HepG2 (cell line): ENCODE data around the gene MST1R. TPM values are rescaled to one million over a fixed set of nuclear protein-coding genes. Genes with fewer than 3 reads are reported as not detected.

Source experiments
- BCL3 ChIP-seq: sonication (generic); formaldehyde crosslinking; IDR thresholded peaks from 2 replicates; pipeline ENCODE4 v1.5.1; 2020; ENCODE audit warnings: mild to moderate bottlenecking, missing genetic modification reagents, moderate library complexity
- ETV5 ChIP-seq: IDR thresholded peaks from 2 replicates; pipeline ENCODE4 v1.6.1; 2018; ENCODE audit warnings: missing biosample characterization, missing genetic modification reagents, inconsistent platforms, borderline replicate concordance
- HNRNPH1 ChIP-seq: fragments of 200-400 bp; formaldehyde crosslinking; optimal IDR thresholded peaks from 2 replicates; pipeline ENCODE3; 2017; ENCODE audit warnings: mild to moderate bottlenecking, low read depth, low read length
- HNRNPLL ChIP-seq: fragments of 200-400 bp; formaldehyde crosslinking; IDR thresholded peaks from 2 replicates; pipeline ENCODE4 v1.6.1; 2017; ENCODE audit warnings: mild to moderate bottlenecking, low read depth, low read length; ENCODE audit not compliant: poor library complexity, severe bottlenecking
- PREB ChIP-seq: sonication (generic); formaldehyde crosslinking; IDR thresholded peaks from 2 replicates; pipeline ENCODE4 v1.4.0; 2020; ENCODE audit warnings: missing genetic modification reagents
- RBAK ChIP-seq: sonication (generic); formaldehyde crosslinking; IDR thresholded peaks from 2 replicates; pipeline ENCODE4 v1.5.1; 2020; ENCODE audit warnings: mild to moderate bottlenecking, missing genetic modification reagents
- SIX1 ChIP-seq: sonication (generic); formaldehyde crosslinking; IDR thresholded peaks from 2 replicates; pipeline ENCODE4 v1.4.0; 2020; ENCODE audit warnings: missing genetic modification reagents, borderline replicate concordance
- SP2 ChIP-seq: sonication (generic); formaldehyde crosslinking; IDR thresholded peaks from 2 replicates; pipeline ENCODE4 v1.5.1; 2020; ENCODE audit warnings: mild to moderate bottlenecking, missing genetic modification reagents
- ZNF274 ChIP-seq: sonication (generic); formaldehyde crosslinking; IDR thresholded peaks from 2 replicates; pipeline ENCODE4 v1.5.1; 2020; ENCODE audit warnings: mild to moderate bottlenecking, missing genetic modification reagents
- ZNF407 ChIP-seq: sonication (generic); formaldehyde crosslinking; IDR thresholded peaks from one replicate; pipeline ENCODE4 v1.5.1; 2020; ENCODE audit warnings: mild to moderate bottlenecking, missing genetic modification reagents; ENCODE audit errors: not compliant biosample characterization
- ZNF546 ChIP-seq: sonication (generic); formaldehyde crosslinking; conservative IDR thresholded peaks from 2 replicates; pipeline ENCODE4 v1.8.1; 2023; ENCODE audit warnings: mild to moderate bottlenecking, missing genetic modification reagents
- ZNF549 ChIP-seq: sonication (generic); formaldehyde crosslinking; IDR thresholded peaks from 2 replicates; pipeline ENCODE4 v1.5.0; 2020; ENCODE audit warnings: missing genetic modification reagents
- ZNF563 ChIP-seq: sonication (generic); formaldehyde crosslinking; IDR thresholded peaks from 2 replicates; pipeline ENCODE4 v1.8.0; 2022; ENCODE audit warnings: mild to moderate bottlenecking, moderate library complexity, missing genetic modification reagents
- ZNF839 ChIP-seq: sonication (generic); formaldehyde crosslinking; IDR thresholded peaks from 2 replicates; pipeline ENCODE4 v1.4.0; 2020; ENCODE audit warnings: missing genetic modification reagents, mild to moderate bottlenecking, borderline replicate concordance
- polyA plus RNA-seq, 8 experiments: library from polyadenylated mRNA; depleted of rRNA in 3 of 8; stranded (reverse) in 7 of 8; unstranded in 1 of 8; fragments of >200 nt; fragmentation: Illumina TruSeq in 4 of 8; extraction: Trizol in 4 of 8; gene quantifications; 2 replicates each; pipeline versions ENCODE4 v1.2.1 to v1.2.3, GENCODE V29; 2011 to 2016; ENCODE audit warnings: low read depth in 4 of 8, missing spikeins in 1 of 8, mixed read lengths in 1 of 8; ENCODE audit not compliant: insufficient read depth in 1 of 8
- total RNA-seq, 5 experiments: library from RNA; depleted of rRNA; stranded (reverse); fragments of >200 nt; fragmentation: Illumina TruSeq; extraction: Trizol; gene quantifications; 2 replicates each; pipeline ENCODE4 v1.2.3, GENCODE V29; 2016; ENCODE audit warnings: low read depth in 1 of 5

MST1R gene
- total and polyA plus RNA-seq, 2 of the 13 experiments (the other 11 are each of a cell fraction or from before 2014, with no cell fraction given) = 0.11 to 0.77 TPM

GRCh38 chr3:49903451-49904424, at the start of gene MST1R (continued):
- 0 out of 2 replicates have a peak, but pooled peaks have one; percentile 27 for TF ChIP-seq ZNF563
- TF ChIP-seq ZNF549 = no peak
- no peak for TF ChIP-seq HNRNPH1
- peak; percentile 55 for TF ChIP-seq HNRNPLL
- TF ChIP-seq RBAK (CRISPR knock-in tag) = no peak
- no peak for TF ChIP-seq ZNF839 (CRISPR knock-in tag)
- TF ChIP-seq SIX1 (CRISPR knock-in tag) = no peak
- no peak for TF ChIP-seq ZNF274
- TF ChIP-seq ZNF546 (CRISPR knock-in tag) = 0 out of 2 replicates have a peak, but pooled peaks have one; percentile 56
- peak; percentile 59; the same call in 1 of the 2 replicates for TF ChIP-seq ETV5 (CRISPR knock-in tag)
- TF ChIP-seq PREB (CRISPR knock-in tag) = no peak
- TF ChIP-seq BCL3 (CRISPR knock-in tag) = no peak
- TF ChIP-seq SP2 (CRISPR knock-in tag) = peak; percentile 27; the same call in 1 of the 2 replicates
- no peak for TF ChIP-seq ZNF407
